CD4-positive, alpha-beta T cell treated with Interferon alpha-2 for 1 hour (primary cell): ENCODE data around the gene EVC2.
A peak's percentile ranks its signal among the peaks of the same experiment; 100 is the strongest.

Experiments used
- DNase-seq, 2 donors: peaks; one replicate each; pipeline ENCODE4 v3.0.0-alpha.2; 2020 to 2022

The EVC2 gene

GRCh38 chr4:5708449-5709206, at the start of gene EVC2:
TSS of gene EVC2 (minus strand) at chr4:5708559. CDS start at chr4:5708513, 46 bp downstream.
- peak in 1 of 2 donors; percentile 16 for DNase-seq

DNA sequence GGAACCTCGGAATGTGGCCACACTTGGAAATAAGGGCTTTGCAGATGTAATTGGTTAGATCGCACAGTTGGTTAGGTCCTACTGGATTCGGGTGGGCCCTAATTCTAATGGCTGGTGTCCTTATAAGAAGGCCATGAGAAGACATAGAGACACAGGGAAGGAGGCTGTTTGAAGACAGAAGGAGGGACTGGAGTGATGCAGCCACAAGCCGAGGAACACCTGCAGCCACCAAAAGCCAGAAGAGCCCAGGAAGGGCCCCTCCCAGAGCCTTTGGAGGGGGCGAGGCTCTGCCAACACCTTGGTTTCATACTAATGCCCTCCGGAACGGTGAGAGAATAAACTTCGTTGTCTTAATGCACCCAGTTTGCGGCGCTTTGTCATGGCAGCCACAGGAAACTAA, 49.6 kb upstream of the EVC2 start:
- no peak for DNase-seq

- no peak for DNase-seq
Measured at GRCh38 chr4:5757536-5757935, 49.2 kb upstream of the EVC2 start.

DNA sequence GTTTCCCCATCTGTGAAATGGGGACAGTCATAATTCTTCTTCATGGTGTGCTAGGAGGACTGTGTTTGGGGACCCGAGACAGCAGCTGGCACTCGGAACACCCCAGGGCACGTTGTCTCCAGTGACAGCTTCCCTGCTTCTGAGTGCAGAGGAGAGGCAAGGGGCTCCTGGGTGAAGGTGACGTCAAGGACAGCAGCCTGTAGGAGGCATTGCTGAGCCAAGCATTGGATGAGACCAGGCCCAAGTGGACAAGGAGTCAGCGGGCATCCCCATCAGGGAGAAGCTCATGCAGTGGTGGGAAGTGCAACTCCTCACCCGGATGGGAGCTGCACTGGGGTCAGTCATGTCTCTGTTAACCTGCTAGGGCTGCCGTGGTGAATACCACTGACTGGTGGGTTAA, 48.7 kb upstream of the EVC2 start:
- DNase-seq: no peak

GRCh38 chr4:5756271-5756670, 47.9 kb upstream of the EVC2 start:
- no peak for DNase-seq

GRCh38 chr4:5755679-5756078, 47.3 kb upstream of the EVC2 start:
- DNase-seq: no peak

- no peak for DNase-seq
Measured at GRCh38 chr4:5755161-5755560, 46.8 kb upstream of the EVC2 start.

DNA sequence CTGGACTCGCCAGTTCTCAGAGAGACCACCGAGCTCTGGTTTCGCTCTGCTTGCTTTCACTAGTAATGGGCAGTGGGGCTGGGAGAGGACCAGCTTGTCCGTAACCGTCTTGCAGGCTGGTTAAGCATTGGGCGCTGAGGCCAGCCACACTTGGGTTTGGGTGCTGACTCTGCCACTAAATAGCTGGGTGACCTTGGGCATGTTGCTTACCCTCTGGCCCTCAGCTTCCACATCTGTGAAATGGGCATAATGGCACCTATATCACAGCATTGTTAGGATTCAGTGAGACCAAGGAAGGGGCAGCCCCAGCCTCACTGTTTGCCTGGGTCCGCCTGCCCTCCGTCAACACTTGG, 46.1 kb upstream of the EVC2 start:
- no peak for DNase-seq

- no peak for DNase-seq
Measured at GRCh38 chr4:5753766-5754528, 45.6 kb upstream of the EVC2 start.

DNA sequence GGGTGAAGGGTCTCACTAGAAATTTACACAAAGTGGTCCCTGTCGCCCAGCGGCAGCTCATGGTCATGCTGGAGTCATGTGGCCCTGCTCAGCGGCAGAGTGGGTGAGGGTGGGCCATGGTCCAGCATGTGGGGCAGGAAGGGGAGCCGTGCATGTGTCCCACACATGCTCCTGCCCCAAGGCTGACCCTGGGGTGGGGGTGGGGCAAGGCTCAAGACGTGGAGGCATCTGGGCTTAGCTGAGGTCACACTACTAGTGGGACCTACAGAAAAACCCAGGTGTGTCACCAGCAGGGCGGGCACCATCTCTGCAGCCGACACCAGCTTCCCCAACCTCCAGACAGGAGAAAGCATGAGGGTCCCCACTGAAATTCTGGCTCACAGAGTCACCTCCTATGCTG, 45.0 kb upstream of the EVC2 start:
- no peak for DNase-seq

DNA sequence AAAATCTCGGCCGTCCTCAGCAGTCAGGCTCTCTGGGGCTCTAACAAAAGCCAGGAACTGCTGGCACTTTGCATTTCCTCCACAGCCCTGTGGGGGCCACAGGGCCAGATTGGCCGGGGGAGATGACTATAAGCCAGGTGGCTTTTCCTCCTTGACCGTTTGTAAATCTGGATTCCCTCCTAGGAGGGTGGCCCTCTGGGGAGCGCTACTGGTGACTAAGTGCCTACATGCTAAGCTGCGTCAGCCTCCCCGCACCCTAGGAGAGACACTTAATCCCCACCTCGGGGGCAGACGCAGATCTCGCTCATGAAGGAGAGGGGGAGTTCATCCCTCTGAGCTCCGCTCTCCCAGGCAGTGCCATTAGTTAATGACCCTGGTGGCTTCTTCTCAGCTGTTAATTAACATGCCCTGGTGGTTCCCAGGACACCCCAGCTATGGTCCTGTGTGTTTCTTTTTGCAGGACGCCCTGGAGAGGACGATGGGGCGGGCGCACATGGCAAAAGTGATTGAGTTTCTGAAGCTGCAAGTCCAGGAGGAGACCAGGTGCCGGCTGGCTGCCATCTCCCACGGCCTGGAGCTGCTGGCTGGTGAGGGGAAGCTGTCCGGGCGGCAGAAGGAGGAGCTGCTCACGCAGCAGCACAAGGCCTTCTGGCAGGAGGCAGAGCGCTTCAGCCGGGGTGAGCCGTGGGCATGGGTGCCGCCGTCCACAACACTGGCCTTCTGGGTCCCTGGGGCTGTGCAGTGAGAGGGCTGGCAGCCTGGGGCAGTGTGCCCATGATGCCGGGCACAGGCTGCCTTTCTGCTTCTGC, 44.2 kb upstream of the EVC2 start:
- no peak for DNase-seq

DNA sequence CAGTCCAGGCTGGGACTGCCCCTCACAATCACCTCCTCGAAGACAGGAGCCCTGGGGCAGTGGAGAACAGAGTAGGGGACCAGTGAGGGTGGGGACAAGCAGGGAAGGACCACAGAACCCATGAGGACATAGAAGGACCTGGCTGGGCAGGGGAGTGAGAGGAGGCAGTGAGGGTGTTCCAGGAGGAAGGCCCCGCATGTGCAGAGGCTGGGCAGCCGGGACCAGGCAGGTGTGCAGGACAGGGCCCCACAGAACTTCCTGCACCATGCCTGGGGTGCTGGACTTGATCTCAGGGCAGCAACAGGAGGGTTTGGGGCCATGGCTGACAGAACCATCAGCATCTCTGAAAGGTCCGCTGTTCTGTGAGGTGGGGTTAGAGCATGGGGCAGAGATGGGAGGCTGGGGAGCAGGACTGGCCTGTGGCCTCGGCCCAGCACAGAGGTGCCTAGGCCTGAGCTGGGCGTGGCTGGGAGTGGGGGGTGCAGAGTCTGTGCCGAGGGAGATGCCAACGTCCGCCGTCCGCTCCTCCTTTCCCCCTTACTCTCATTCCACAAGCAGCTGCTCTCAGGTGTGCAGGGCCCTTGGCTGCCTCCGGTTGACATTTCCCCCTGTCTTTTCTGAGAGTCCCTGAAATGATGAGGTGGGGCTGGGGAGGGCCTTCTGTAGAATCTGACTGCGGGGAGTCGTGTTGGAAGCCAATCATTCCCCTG, 43.5 kb upstream of the EVC2 start:
- DNase-seq: no peak

GRCh38 chr4:5750946-5751665, 42.7 kb upstream of the EVC2 start:
- DNase-seq: no peak

- DNase-seq: no peak
Measured at GRCh38 chr4:5750052-5750945, 41.9 kb upstream of the EVC2 start.

GRCh38 chr4:5749568-5749967, 41.2 kb upstream of the EVC2 start:
- no peak for DNase-seq

DNA sequence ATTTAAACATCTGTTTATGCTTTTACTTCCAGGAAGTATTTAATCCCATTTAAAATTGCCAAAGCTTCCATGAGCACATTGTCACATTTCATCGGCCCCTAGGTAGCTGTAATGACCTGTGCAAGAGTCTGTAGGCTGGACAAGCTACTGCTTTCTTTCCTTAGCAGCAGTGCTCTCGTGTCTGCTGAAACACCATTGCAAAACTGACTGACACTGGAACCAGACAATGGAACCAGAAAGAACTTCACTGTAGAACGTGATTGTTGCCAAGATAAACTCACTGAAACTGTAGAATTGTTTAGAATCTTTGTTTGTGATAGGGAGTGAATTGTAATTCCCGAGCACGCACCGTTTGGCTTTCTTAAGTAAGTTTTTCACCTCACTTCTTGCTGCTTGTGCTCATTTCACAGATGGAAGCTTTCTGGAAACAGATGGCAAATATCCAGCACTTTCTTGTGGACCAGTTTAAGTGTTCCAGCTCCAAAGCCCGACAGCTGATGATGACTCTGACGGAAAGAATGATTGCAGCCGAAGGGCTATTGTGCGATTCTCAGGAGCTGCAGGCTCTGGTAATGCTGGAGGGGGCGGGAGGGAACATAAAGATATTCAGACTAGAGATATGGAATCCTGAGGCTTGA, 39.5 kb upstream of the EVC2 start:
- DNase-seq: no peak

DNA sequence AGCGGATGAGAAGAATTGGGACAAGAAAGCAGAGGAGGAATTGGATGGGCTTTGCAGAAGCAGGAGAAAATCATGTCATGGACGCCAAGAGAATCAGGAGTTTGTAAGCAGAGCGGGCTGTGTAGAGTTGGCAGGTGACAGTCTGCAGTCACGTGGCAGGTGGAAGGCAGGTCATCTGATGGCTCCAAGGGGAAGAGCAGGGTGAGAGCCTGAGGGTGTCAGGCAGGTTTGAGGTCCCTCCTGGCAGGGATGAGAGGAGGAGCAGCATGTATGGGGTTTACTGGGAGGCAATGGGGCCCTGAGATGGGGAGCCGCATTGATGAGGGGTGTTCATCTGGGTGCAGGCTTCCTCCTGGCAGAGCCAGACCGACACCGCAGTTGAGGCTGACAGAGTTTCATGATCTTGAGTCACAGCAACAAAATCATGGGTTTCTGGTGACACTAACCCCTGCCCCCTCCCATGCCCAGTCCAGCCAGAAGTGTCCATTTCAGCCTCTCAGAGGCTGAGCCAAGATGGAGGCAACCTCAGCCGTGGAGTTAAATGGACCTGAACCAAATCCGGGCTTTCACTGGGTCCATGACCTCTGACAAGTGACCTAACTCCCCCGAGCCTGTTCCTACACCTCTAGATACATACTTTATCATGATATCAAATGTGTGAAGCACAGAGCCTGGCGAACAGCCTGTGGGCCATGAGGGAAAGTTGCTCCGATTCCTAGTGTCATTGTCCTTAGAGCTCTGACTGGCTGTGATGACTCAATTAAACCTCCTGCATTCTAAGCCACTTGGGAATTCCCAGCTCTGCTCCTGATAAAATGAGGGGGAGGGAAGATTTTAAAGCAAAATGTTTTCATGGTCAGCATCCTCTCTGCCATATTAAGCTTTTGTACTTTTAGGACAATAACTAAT, 38.7 kb upstream of the EVC2 start:
- DNase-seq: no peak

DNA sequence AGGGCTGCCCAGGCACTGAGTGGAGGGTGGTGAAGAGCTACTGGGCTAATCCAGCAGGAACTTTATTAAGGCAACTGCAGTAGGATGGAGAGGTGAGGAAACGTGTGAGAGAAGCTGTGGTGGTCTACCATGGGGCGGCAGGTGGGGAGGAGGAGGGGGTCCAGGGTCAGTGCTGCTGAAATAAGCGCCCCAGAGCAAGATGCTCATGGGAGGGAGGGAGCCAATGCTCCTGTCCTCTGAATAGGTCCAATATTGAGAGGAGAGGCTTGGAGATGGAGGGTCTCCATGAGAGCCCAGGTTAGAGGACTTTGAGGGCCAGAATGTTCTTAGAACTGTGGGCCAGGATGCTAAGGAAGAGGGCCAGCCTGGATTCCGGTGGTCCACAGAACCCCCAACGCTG, 37.9 kb upstream of the EVC2 start:
- DNase-seq: no peak

GRCh38 chr4:5742968-5743367, 34.6 kb upstream of the EVC2 start:
- no peak for DNase-seq

- no peak for DNase-seq
Measured at GRCh38 chr4:5742388-5742787, 34.0 kb upstream of the EVC2 start.
